NCI-H774 (cell line): ENCODE data around the gene ATP5IF1.

Experiments used
- DNase-seq: peaks from one replicate; lab custom pipeline; 2025; lab: John Stamatoyannopoulos, UW

Gene ATP5IF1

DNA sequence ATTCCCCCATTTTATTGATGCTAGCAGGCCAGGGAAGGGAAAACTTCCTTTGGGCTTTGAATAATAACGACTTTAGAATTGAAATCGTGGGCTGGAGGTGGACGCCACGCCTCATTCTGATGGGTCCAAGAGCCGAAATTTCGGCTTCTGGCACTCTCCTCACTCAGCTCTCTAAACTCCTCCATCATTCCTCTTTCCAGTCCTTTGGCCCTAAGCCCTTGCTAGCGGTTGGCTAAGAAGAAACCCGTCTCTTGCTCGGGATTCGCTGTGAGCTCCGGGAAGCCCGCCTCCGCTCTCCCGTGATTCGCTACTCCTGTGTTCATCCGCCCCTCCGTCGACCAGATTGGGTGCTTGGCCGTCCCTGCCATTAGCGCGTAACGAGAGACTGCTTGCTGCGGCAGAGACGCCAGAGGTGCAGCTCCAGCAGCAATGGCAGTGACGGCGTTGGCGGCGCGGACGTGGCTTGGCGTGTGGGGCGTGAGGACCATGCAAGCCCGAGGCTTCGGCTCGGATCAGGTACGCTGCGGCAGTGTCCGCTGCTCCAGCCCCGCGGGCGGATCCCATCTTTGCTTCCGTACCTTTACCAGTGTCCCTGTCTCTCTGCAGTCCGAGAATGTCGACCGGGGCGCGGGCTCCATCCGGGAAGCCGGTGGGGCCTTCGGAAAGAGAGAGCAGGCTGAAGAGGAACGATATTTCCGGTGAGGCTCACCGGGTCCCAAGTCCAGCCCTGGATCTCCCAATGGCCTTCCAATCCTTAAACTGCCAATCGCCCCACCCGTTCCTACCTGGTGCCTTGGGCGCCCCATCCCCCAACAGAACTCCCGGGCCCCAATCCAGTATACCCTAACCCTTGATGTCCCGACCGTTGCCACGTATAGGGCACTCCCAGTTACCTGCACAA, at the start of gene ATP5IF1:
Gene ATP5IF1 (plus strand): TSS at position 370 of the 901 bp plus-strand sequence. CDS start 60 bp downstream, at position 430.
- peak; percentile 82 for DNase-seq

DNA sequence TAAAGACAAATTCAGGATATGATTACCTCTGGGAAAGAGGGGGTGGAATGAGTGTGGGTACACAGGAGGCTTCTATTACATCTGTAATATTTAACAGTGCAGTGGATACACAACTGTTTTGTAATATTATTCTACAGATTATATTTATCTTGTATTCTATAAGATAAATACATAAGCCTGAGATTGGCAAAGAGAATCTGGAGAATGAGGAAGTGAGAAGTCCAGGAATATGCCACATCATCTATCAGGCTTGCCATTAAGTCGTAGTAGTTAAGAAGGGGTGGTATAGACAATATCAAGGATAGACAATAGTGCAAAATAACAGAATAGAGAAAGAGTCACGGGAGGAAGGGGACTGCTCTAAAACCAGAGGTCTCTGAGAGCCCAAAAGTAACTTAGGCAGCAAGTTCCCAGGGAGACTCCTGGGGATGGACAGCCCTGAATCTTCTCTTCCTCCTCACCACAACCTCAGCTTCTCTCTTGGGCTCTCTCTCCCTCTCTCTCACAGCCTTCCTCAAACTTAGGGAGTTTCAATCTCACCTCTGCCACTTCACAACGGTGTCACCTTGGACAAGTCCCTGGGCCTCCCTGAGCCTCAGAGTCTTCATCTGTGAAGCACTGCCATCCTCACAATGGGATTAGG, 45.5 kb upstream of the ATP5IF1 start:
- no peak for DNase-seq

DNA sequence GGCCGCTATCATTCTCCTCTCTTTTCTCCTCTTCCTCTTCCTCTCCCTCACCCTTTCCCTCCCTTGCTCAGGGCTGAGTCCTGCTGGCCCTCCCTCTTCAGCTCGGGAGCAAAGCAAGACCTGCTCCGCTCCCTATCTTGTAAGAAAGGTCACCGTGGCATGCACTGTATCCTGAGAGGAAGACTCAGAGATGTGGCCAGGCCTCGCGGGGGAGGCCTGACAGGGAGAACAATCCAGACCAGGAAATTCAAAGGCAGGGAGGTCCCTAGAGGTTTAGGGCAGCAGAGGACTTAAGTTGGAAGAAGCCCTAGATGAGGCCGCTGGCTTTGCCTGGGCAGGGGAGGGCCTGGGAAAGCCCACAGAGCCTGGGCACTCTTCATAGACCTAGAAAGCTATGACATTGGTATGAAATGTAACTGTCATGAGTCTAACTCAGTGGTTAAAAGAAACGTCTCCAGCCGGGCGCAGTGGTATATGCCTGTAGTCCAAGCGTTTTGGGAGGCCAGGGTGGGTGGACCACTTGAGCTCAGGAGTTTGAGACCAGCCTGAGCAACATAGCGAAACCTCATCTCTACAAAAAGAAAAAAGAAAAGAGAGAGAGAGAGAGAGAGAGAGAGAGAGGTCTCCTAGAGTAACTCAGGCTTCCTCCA, 44.8 kb upstream of the ATP5IF1 start:
- DNase-seq = no peak

DNA sequence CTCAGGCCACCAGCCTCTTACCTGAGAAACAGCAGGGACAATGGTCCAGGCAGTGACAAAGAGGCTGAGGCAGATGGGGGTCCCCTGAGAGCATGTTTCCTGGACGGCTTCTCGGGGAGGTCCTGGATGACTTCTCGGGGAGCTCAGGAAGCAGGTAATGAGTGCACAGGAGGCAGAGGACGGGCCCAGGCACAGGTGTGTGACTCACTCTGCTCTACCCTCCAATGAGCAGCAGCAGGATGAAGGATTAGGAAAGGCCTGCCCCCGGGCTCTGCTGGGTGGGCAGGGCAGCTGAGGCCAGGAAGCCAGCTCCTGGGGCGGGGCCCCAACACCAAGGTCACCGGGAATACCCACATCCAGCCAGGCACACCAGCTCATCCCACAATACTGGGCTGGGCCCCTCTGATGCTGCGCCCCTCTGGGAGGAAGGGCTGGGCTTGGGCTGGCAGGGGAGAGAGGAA, 42.2 kb upstream of the ATP5IF1 start:
- DNase-seq = no peak

DNA sequence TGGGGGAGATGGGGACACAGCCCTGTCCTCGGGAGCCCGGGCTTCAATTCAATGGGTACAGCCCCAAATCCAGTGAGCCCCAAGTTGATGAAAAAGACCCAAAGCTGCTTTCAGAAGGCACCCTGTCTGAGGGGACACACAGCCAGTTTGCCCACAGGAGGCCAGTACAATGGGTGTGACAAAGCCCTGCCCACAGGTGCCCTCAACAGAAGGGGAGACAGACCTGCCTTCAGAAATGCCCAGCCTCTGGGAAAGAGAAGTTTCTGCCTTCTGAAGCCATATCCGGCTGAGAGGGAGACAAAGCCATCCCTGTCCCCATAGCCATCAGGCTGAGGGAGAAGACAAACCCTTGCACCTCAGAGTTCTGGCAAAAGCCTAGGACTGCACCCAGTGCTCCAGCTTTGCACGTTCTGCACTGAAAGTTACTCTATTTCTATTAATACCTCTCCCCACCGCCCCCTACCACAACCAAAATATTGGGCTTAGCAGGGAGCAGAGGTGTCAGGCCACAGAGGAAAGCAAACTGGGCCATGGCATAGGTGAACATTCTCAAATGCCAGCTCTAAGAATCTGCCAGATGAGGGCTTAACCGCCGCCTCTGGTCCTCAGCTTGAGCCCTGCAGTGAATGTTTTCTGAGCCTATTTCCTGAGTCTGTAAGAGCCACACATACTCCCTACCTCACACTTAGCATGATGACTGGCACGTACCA, 41.4 kb upstream of the ATP5IF1 start:
- no peak for DNase-seq

DNA sequence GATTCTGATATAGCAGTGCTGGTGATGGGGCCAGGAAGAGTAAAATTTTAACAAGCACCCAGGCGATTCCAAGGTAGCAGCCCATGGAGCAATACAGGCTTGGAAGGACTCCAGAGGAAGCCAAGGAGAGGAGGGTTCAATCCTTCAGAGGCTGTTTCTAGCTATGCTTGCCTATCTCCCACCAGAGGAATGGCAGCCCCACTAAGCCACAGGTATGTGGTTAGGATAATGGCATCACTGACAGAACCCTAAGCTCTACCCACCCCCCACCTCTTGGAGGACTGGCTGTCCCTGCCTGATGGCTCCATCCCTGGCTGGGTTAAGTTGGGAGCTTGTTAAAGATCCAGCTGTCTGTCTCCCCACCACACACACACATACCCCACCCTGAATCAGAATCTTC, 40.1 kb upstream of the ATP5IF1 start:
- DNase-seq = no peak

DNA sequence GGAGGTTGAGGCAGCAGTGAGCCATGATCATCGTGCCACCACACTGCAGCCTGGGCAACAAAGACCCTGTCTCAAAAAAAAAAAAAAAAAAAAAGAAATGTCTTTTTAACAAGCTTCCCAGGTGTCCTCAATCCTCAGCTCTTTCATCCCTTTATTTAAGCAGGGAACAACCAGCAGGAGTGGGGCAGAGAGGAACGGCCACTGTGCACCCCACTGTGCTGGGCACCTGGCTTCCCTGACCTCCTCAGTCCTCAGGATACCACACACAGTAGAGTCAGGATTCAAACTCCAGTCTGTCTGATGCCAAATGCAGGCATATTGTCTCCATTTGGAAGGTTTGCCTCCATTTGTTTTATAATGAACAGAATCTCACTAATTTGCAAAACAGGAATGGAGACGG, 39.6 kb upstream of the ATP5IF1 start:
- no peak for DNase-seq

DNA sequence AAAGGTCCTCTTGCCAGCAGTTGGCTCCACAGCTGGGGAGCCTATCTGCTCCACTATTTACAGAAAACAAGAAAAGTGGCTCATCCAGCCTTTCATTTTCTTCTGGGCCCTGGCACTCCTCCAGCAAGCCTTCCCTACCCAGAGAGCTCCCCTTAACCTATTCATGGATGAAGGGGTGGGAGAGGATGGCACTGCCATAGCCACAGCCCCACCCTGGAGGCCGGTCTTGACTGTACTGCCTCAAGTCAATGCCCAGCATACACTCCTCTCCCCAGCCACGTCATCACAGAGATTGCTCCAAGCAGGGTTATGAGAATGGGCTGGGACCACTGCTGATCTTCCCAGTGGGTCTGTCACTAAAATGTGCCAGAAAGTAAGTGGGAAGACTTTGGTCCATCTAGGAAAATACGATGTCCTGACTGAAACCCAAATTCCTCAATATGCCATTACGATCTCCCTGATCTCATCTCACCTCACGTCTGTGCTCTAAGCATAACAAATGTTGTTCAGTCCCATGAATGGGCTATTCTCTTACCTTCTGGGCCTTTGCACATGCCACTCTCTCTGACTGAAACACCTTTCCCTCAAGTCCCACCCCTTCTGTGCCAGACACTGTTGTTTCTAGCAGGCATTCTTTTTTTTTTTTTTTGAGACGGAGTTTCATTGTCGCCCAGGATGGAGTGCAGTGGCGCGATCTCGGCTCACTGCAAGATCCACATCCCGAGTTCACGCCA, 38.1 kb upstream of the ATP5IF1 start:
- DNase-seq = no peak

DNA sequence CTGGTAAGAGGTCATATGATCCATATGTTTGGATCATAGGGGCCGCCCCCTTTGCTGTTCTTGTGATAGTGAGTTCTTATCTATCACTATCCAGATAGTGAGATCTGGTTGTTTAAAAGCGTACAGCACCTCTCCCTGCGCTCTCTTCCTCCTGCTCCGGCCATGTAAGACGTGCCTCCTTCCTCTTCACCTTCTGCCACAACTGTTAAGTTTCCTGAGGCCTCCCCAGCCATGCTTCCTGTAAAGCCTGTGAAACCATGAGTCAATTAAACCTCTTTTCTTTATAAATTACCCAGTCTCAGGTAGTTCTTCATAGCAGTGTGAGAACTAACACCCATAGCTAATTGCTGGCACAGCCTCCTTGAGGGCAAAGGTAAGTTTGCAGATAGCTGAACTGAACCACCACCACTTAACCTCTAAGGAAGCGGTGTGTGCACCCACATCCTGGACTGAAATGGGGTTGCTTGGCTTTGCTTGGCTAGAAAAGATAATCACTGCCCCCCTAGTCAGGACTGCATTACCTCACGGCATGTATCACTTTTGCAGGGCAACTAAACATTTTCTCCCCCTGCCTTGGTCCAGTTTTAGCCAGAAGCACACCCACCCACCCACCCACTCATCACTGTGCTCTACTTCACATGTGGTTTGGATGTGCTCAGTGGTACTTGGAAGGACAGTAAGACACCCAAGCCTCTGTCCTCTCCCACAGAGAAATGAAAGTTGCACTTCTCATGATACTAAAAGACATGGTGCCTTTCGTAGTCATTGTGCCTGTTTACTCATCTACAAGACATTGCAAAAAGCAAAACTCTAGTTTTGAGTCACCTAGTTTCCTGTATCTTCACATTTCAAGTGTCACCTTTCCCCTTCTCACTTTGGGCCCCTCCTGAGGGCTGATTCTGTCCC, 36.3 kb upstream of the ATP5IF1 start:
- no peak for DNase-seq

DNA sequence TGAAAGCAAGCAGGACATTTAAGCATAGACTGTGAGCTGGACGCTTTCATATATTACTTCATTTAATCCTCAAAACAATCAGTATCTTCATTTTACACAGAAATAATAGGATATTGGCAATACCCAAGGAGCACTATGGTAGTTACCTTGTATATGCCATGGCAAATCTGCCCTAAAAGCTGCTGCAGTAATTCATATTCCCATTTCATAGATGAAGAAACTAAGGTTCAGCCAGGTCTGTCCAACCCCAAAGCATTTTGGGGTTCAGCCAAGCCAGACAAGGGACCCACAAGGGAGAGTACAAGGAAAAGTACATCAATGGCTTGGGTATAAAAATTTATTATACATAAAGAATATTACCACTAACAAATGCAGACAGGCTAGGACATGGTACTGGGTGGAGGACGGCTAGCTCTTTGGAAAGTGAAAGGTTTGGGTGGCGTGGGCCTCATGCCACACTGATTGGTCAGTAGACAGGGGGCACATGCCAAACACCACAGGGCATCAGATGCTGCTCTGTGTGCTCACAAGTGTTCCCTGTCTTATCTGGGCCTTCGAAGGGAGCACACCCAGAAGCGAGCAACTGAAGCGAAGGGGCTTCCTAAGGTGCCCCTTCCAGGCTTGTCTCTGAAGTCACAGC, 35.6 kb upstream of the ATP5IF1 start:
- DNase-seq = no peak

DNA sequence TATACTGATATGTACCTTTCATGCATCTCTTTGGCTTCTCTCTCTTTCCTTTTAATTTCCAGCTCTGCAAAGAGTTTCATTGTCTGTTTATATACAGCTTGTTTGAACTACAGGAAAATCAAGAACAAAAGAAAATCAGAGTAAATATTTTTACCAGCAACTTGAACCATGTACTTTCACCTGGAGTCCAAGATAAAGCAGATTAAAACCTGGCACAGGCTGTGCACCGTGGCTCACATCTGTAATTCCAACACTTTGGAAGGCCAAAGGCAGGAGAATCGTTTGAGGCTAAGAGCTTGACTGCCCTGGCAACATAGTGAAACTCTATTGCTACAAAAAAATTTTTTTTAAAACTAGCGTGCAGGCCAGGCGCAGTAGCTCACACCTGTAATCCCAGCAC, 30.7 kb upstream of the ATP5IF1 start:
- DNase-seq = no peak

DNA sequence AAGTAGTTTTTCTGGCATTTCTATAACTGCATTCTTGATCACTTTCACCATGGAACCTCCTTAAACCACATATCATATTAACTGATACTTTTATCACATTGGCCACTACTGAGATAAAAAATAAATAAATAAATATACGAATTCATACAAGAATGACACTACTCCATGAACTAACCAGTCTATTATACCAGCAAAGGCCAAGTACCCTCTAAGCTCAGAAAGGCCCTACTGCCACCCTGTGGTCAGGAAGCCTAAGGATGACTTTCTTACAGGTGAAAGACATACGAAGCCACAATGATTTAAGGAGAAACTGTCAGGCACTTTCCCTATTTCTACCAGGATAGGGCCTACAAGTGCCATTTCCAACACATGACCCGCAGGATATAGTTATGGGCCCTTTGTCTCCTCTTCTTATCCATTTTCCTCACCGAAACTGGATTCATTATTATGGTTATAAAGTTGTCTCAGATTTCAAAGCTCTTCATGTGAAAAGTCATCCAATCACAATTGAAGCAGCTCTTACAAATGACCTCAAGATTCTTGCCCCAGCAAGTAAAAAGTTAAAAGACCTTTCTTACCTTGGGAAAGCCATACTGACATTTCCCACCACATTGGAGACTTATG, 27.0 kb upstream of the ATP5IF1 start:
- no peak for DNase-seq

DNA sequence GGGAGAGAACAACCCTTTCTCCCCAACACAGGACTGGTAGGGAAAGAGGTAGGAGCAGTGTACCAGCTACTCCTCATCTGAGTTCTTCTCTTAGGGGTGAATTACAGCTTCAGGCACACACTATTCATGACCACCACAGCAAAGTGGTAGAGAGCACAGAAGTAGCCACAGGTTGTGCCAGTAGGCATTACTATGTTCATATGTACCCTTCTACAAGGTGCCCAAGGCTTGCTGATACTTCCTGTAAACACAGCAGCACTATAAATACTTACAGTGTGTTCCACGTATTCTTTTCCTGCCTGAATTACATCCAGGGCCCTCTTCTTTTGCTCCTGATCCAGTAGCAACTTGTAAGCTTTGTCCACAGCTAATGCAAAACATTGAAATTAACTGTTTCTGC, 26.2 kb upstream of the ATP5IF1 start:
- DNase-seq = no peak

DNA sequence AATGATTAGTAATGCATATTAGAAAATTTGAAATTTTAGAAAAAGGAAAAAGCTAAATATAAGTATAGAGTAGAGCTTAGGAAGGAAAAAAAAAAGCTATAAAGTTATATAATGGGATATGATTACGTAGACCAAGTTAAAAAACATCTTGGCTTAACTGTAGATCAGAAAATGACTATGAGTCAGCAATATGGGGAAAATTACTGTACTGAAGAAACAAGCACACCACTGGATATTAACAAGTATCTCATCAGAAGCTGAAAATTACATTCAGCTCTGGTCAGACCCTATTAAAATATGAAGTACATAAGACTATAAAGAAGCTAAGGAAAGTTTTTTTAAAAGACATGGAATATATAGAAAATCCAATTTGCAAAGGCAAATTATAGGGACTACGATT, 22.6 kb upstream of the ATP5IF1 start:
- DNase-seq = no peak

DNA sequence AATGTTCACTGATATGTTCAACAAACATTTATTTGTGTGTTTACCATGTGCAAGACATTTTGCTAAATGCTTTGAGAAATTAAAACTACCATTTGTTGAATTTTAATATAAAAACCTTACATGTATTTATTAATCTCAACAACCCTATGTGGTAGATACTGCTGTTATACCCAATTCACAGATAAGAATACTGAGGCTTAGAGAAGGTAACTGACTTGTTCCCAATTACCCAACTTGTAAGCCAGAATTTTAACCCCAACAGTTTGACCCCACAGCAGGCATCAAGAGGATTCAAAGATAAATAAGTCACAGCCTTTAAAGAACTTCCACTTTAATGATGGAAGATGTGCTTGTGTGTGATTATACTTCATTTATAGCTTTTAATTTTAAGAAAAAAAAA, 6.8 kb upstream of the ATP5IF1 start:
- no peak for DNase-seq

DNA sequence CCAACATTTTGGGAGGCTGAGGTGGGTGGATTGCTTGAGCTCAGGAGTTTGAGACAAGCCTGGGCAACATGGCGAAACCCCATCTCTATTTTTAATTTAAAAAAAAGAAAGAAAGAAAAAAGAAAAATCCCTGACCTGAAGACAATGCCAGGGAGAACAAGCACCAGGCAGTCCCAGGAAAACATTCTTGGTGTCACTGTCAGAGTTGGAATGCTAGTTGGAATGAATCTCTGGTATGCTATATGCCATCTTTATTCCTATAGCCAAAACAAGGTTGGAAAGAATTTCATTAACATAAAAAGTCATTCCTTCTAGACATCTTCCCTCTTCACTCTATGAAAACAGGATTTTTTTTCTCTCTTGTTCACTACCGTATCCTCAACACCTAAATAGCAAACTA, 5.9 kb upstream of the ATP5IF1 start:
- DNase-seq = no peak

DNA sequence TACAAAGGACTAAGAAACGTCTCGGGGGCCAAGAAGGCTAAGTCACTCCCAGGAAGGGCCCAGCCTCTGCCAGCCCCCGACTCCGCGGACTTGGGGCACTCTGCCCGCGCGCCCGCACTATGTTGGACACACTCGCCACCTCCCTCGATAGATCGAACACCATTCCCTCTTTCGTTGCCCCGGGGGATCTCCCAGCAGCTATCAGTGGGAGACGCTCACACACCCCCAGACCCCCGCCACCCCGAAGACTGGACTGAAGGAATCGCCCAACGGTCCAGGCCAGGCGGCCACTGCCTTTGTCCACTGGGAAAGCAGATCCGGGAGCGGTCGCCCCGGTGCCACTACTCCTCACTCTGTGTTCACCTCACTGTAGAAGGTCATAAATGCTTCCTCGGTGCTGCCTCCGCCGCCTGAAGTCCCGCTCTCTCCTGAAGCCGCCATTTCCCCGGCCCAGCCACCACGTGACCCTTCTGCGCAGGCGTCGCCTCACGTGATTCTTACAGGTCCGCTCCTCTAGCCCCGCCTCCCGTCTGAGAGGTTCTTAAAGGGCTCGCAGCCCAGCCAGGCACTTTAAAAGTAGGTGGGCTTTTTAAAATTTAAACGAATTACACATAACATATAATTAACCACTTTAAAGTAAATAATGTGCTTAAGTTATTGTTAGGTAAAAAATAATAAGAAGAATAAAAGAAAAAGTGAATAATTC, 3.2 kb upstream of the ATP5IF1 start, which contains the start of gene DNAJC8:
Gene DNAJC8 (minus strand): TSS at position 472 of the 706 bp plus-strand sequence. CDS start 31 bp downstream, at position 441.
- peak; percentile 73 for DNase-seq

DNA sequence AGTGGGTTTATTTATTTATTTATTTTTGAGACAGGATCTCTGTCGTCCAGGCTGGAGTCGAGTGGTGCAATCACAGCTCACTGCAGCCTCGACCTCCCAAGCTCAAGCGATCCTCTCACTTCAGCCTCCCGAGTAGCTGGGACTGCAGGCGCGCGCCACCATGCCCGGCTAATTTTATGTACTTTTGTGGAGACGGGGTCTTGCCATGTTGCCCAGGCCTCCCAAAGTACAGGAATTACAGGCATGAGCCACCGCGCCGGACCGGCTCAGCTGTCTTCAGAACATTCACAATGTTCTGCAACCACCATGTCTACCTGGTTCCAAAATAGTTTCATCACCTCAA, 2.7 kb upstream of the ATP5IF1 start:
- DNase-seq = no peak
